Measurements from ENCODE around the gene MAPK12. TPM values are rescaled to one million over a fixed set of nuclear protein-coding genes. Genes with fewer than 3 reads are reported as not detected.

The MAPK12 gene
- total and polyA plus RNA-seq, 10 of the 15 experiments (the other 5 are each of a cell fraction or from before 2014, with no cell fraction given) = 1.1 to 38.9 (median 16.3) TPM

- Histone ChIP-seq H3K4me3 (no peak overlapping the region), H3K9me3 (replicated peaks; ENCODE audit: control insufficient read depth, insufficient read depth, low read length) (no peaks in the 10 kb centered on the region), H4K20me1 (ENCODE audit: control insufficient read depth, insufficient read depth) (no peaks in the 10 kb centered on the region), H3K79me2 (ENCODE audit: control insufficient read depth, insufficient read depth, low read length) (no peaks in the 10 kb centered on the region), H3K4me1 (ENCODE audit: control insufficient read depth, insufficient read depth, low read length) (no peaks in the 10 kb centered on the region), H3K9ac (ENCODE audit: control insufficient read depth, insufficient read depth, low read length) (no peak overlapping the region), H3K27ac (ENCODE audit: control insufficient read depth, insufficient read depth) (no peak overlapping the region), H3K4me2 (ENCODE audit: control insufficient read depth, insufficient read depth) (no peak overlapping the region), H3K27me3 (replicated peaks in 1 of 2; ENCODE audit: control insufficient read depth in 2 of 2, insufficient read depth in 2 of 2, low read length in 1 of 2) (no peaks in the 10 kb centered on the region), H3K36me3 (ENCODE audit: control insufficient read depth in 2 of 2, insufficient read depth in 2 of 2, low read length in 1 of 2) (peaks cover 0 to 48% of the 10 kb centered on the region in 2 experiments; a peak in 3 of 4 replicates), H2AFZ (ENCODE audit: control insufficient read depth, low read depth, low read length) (no peak overlapping the region)
- SMC1A ChIA-PET (ENCODE audit: uncharacterized antibody, unreplicated experiment) = no interaction called here
- TF ChIP-seq POLR2A (IDR thresholded peaks at IDR 0.05; ENCODE audit: low read depth, low read length) (0 out of 2 replicates have a peak, but pooled peaks have one; percentile 8), SMARCA5 (IDR thresholded peaks at IDR 0.05) (no peak), CBFB (IDR thresholded peaks at IDR 0.05; ENCODE audit: low read depth) (no peak), POLR2AphosphoS5 (IDR thresholded peaks at IDR 0.05; ENCODE audit: low read length) (0 out of 2 replicates have a peak, but pooled peaks have one; percentile 30), LARP7 (IDR thresholded peaks at IDR 0.05) (no peak)
- POLR2A ChIA-PET = no interaction called here
- FAIRE-seq (no peak), DNase-seq (ENCODE audit: low read depth, low spot score) (no peak), ATAC-seq (no peak)
- CTCF ChIA-PET = no interaction called here
- RAD21 ChIA-PET (ENCODE audit: unreplicated experiment) = no interaction called here
- BruUV-seq (replicated peaks) = no TSS peak
- intact Hi-C loops (cut with micrococcal nuclease; ENCODE audit: unreplicated experiment) (no loop called here), in situ Hi-C loops (cut with MboI) (no loop called here)
- 73% methylated on average over 13 of the region's 13 CpGs for WGBS (ENCODE audit: insufficient coverage, insufficient replicate concordance, low lambda C conversion rate, missing lambda C conversion rate)
Observed at GRCh38 chr22:50284479-50284878, 23.0 kb upstream of the MAPK12 start.

GRCh38 chr22:50283821-50284220, 22.3 kb upstream of the MAPK12 start:
- 93% methylated on average over 14 of the region's 30 CpGs for WGBS (ENCODE audit: insufficient coverage, insufficient replicate concordance, low lambda C conversion rate, missing lambda C conversion rate)
- ChIA-PET RAD21 (ENCODE audit: unreplicated experiment) (no interaction called here), CTCF (no interaction called here), POLR2A (no interaction called here), SMC1A (ENCODE audit: uncharacterized antibody, unreplicated experiment) (no interaction called here)
- H3K27ac ChIP-seq (ENCODE audit: control insufficient read depth, insufficient read depth) = no peak overlapping the region
- intact Hi-C loops (cut with micrococcal nuclease; ENCODE audit: unreplicated experiment) (no loop called here), in situ Hi-C loops (cut with MboI) (no loop called here)
- no peak overlapping the region for H3K9ac ChIP-seq (ENCODE audit: control insufficient read depth, insufficient read depth, low read length)
- H3K36me3 ChIP-seq (ENCODE audit: control insufficient read depth in 2 of 2, insufficient read depth in 2 of 2, low read length in 1 of 2) = peaks cover 0 to 46% of the 10 kb centered on the region in 2 experiments; a peak in 3 of 4 replicates
- no peak overlapping the region for H3K4me3 ChIP-seq
- no peaks in the 10 kb centered on the region for H3K9me3 ChIP-seq (replicated peaks; ENCODE audit: control insufficient read depth, insufficient read depth, low read length)
- H3K27me3 ChIP-seq (replicated peaks in 1 of 2; ENCODE audit: control insufficient read depth in 2 of 2, insufficient read depth in 2 of 2, low read length in 1 of 2) = no peaks in the 10 kb centered on the region
- ATAC-seq = no peak
- DNase-seq (ENCODE audit: low read depth, low spot score) = no peak
- no peak for FAIRE-seq
- no peaks in the 10 kb centered on the region for H3K79me2 ChIP-seq (ENCODE audit: control insufficient read depth, insufficient read depth, low read length)
- no peak overlapping the region for H2AFZ ChIP-seq (ENCODE audit: control insufficient read depth, low read depth, low read length)
- H4K20me1 ChIP-seq (ENCODE audit: control insufficient read depth, insufficient read depth) = no peaks in the 10 kb centered on the region
- no peak overlapping the region for H3K4me2 ChIP-seq (ENCODE audit: control insufficient read depth, insufficient read depth)
- H3K4me1 ChIP-seq (ENCODE audit: control insufficient read depth, insufficient read depth, low read length) = no peaks in the 10 kb centered on the region
- BruUV-seq (replicated peaks) = no TSS peak
- TF ChIP-seq FOXK2 (IDR thresholded peaks at IDR 0.05) (no peak), IRF4 (IDR thresholded peaks at IDR 0.05; ENCODE audit: low read depth, low read length) (no peak), HCFC1 (IDR thresholded peaks at IDR 0.05; ENCODE audit: low read length) (no peak), ATF7 (IDR thresholded peaks at IDR 0.05; ENCODE audit: low read depth) (no peak), TCF7 (IDR thresholded peaks at IDR 0.05; ENCODE audit: borderline replicate concordance) (no peak), RAD51 (IDR thresholded peaks at IDR 0.05) (no peak), NFYA (IDR thresholded peaks at IDR 0.05; ENCODE audit: borderline replicate concordance, low read depth, low read length) (no peak), PBX3 (IDR thresholded peaks at IDR 0.05; ENCODE audit: insufficient replicate concordance, low read depth, low read length) (no peak), EGR1 (IDR thresholded peaks at IDR 0.05; ENCODE audit: borderline replicate concordance in 1 of 2, low read depth in 2 of 2, low read length in 2 of 2) (no peak), FOS (IDR thresholded peaks at IDR 0.05; ENCODE audit: borderline replicate concordance, extremely low read depth, insufficient read length) (no peak), YBX1 (IDR thresholded peaks at IDR 0.05) (no peak), NR2C1 (IDR thresholded peaks at IDR 0.05) (no peak), NRF1 (conservative IDR thresholded peaks at IDR 0.05; ENCODE audit: low read depth, low read length) (no peak), GATAD2B (conservative IDR thresholded peaks at IDR 0.05; ENCODE audit: low read depth) (no peak), TBL1XR1 (IDR thresholded peaks at IDR 0.05; ENCODE audit: low read depth, low read length) (no peak), STAT3 (IDR thresholded peaks at IDR 0.05; ENCODE audit: low read depth, low read length) (no peak), RB1 (IDR thresholded peaks at IDR 0.05; ENCODE audit: borderline replicate concordance) (no peak), JUNB (IDR thresholded peaks at IDR 0.05) (no peak)
